IMR-90 (cell line): Measurements from ENCODE around the gene KRT36. TPM values are rescaled to one million over a fixed set of nuclear protein-coding genes. Genes with fewer than 3 reads are reported as not detected.

Source experiments
- ATAC-seq: fragments of 200-7000 bp; cut with Tn5 transposase; 2 replicates; pipeline ENCODE4 v1.9.1; 2020; ENCODE audit warnings: low read depth, mild to moderate bottlenecking, moderate library complexity
- BruUV-seq: library from RNA; stranded (reverse); fragments of 400-500 nt; replicated peaks from 2 replicates; lab custom pipeline; 2021; lab: Mats Ljungman, UMichigan
- CTCF ChIA-PET: fragments of 300-600 bp; formaldehyde crosslinking; extraction: SDS; loops from one replicate; lab custom pipeline; 2021; ENCODE audit warnings: antibody characterized with exemption; lab: Yijun Ruan, JAX
- POLR2A ChIA-PET: fragments of 300-600 bp; sonication (Branson Sonifier 250); formaldehyde crosslinking; loops from one replicate; lab custom pipeline; 2022; ENCODE audit warnings: antibody characterized with exemption; ENCODE audit not compliant: unreplicated experiment; lab: Charles Lee
- DNase-seq: peaks from one replicate; pipeline ENCODE4 v3.0.0; 2013
- H2AFZ ChIP-seq: replicated peaks from 2 replicates; pipeline ENCODE3; 2013; ENCODE audit warnings: low read length, mild to moderate bottlenecking; ENCODE audit not compliant: poor library complexity
- H2AK5ac ChIP-seq: 2 replicates; pipeline ENCODE4 v1.6.1; 2013; ENCODE audit warnings: low read depth, low read length, inconsistent platforms
- H2AK9ac ChIP-seq: replicated peaks from 2 replicates; pipeline ENCODE3; 2013; ENCODE audit warnings: mild to moderate bottlenecking, low read depth, low read length, moderate library complexity; ENCODE audit not compliant: poor library complexity
- H2BK120ac ChIP-seq: 2 replicates; pipeline ENCODE4 v1.6.1; 2013; ENCODE audit warnings: low read depth, low read length, inconsistent platforms
- H2BK15ac ChIP-seq: 3 replicates; pipeline ENCODE4 v1.6.1; 2013; ENCODE audit warnings: low read depth, low read length, inconsistent platforms
- H2BK20ac ChIP-seq: 2 replicates; pipeline ENCODE4 v1.6.1; 2013; ENCODE audit warnings: low read depth, mild to moderate bottlenecking, inconsistent platforms, low read length, moderate library complexity
- H2BK5ac ChIP-seq: 2 replicates; pipeline ENCODE4 v1.6.1; 2013; ENCODE audit warnings: mild to moderate bottlenecking, low read depth, low read length, inconsistent platforms; ENCODE audit not compliant: poor library complexity, severe bottlenecking
- H3K14ac ChIP-seq: replicated peaks from 2 replicates; pipeline ENCODE4 v1.6.1; 2013; ENCODE audit warnings: low read depth, low read length, inconsistent platforms
- H3K18ac ChIP-seq: 2 replicates; pipeline ENCODE4 v1.6.1; 2013; ENCODE audit warnings: low read depth, low read length, control low read depth
- H3K23ac ChIP-seq: 2 replicates; pipeline ENCODE4 v1.6.1; 2013; ENCODE audit warnings: low read depth, low read length, inconsistent platforms
- H3K27ac ChIP-seq: 2 replicates; pipeline ENCODE4 v1.5.1; 2013; ENCODE audit warnings: mild to moderate bottlenecking, control low read depth, low read length; ENCODE audit not compliant: insufficient read depth
- H3K27me3 ChIP-seq: 2 replicates; pipeline ENCODE4 v1.6.1; 2013; ENCODE audit warnings: low read length; ENCODE audit not compliant: control insufficient read depth, insufficient read depth
- H3K36me3 ChIP-seq: 2 replicates; pipeline ENCODE4 v1.6.1; 2013; ENCODE audit warnings: low read length, mixed read lengths; ENCODE audit not compliant: control insufficient read depth, insufficient read depth
- H3K4ac ChIP-seq: 2 replicates; pipeline ENCODE4 v1.6.1; 2013; ENCODE audit warnings: low read depth, low read length, inconsistent platforms
- H3K4me1 ChIP-seq: 2 replicates; pipeline ENCODE4 v1.6.1; 2013; ENCODE audit warnings: low read length, mixed read lengths; ENCODE audit not compliant: control insufficient read depth, insufficient read depth
- H3K4me2 ChIP-seq: 2 replicates; pipeline ENCODE4 v1.6.1; 2013; ENCODE audit warnings: low read depth, mild to moderate bottlenecking, control low read depth, low read length, moderate library complexity
- H3K4me3 ChIP-seq: 2 replicates; pipeline ENCODE4 v1.5.1; 2013; ENCODE audit warnings: low read depth, mild to moderate bottlenecking, control low read depth, low read length, moderate library complexity; ENCODE audit not compliant: insufficient read depth
- H3K56ac ChIP-seq: 2 replicates; pipeline ENCODE4 v1.6.1; 2013; ENCODE audit warnings: low read length, inconsistent platforms; ENCODE audit not compliant: insufficient read depth; ENCODE audit errors: extremely low read depth
- H3K79me1 ChIP-seq, 2 experiments: 2 replicates each; pipeline ENCODE4 v1.6.1; 2013; ENCODE audit warnings: low read length in 2 of 2, inconsistent platforms in 1 of 2, low read depth in 1 of 2
- H3K9ac ChIP-seq: 2 replicates; pipeline ENCODE4 v1.6.1; 2013; ENCODE audit warnings: low read depth, low read length, control low read depth
- H3K9me1 ChIP-seq: 2 replicates; pipeline ENCODE4 v1.6.1; 2013; ENCODE audit warnings: low read length, inconsistent platforms; ENCODE audit not compliant: insufficient read depth
- H3K9me3 ChIP-seq: 2 replicates; pipeline ENCODE4 v1.6.1; 2013; ENCODE audit warnings: low read length; ENCODE audit not compliant: control insufficient read depth, insufficient read depth
- H4K20me1 ChIP-seq: 2 replicates; pipeline ENCODE4 v1.6.1; 2013; ENCODE audit warnings: low read length, inconsistent platforms; ENCODE audit not compliant: insufficient read depth
- H4K5ac ChIP-seq: 2 replicates; pipeline ENCODE4 v1.6.1; 2013; ENCODE audit warnings: mild to moderate bottlenecking, low read depth, low read length, control low read depth
- H4K8ac ChIP-seq, 2 experiments: 2 replicates each; pipeline ENCODE4 v1.6.1; 2013; ENCODE audit warnings: low read depth in 2 of 2, low read length in 2 of 2, control low read depth in 1 of 2, inconsistent platforms in 1 of 2
- H4K91ac ChIP-seq: 2 replicates; pipeline ENCODE4 v1.6.1; 2013; ENCODE audit warnings: low read depth, low read length, inconsistent platforms; ENCODE audit not compliant: insufficient read depth
- BHLHE40 ChIP-seq: fragments of 150-350 bp; IDR thresholded peaks from 2 replicates; pipeline ENCODE4 v1.6.1; 2016; ENCODE audit warnings: mild to moderate bottlenecking, low read depth, low read length
- CEBPB ChIP-seq: IDR thresholded peaks from 2 replicates; pipeline ENCODE4 v1.6.1; 2012; ENCODE audit warnings: low read depth, low read length, improper control_type of control experiment
- CHD1 ChIP-seq: IDR thresholded peaks from 2 replicates; pipeline ENCODE4 v1.6.1; 2012; ENCODE audit warnings: low read depth, low read length, improper control_type of control experiment
- FOS ChIP-seq: fragments of 150-350 bp; IDR thresholded peaks from 2 replicates; pipeline ENCODE4 v1.6.1; 2016; ENCODE audit warnings: low read depth, low read length
- MAFK ChIP-seq: IDR thresholded peaks from 2 replicates; pipeline ENCODE4 v1.6.1; 2012; ENCODE audit warnings: low read depth, low read length, improper control_type of control experiment
- MAZ ChIP-seq: IDR thresholded peaks from 2 replicates; pipeline ENCODE4 v1.6.1; 2012; ENCODE audit warnings: low read depth, mild to moderate bottlenecking, low read length, improper control_type of control experiment, moderate library complexity, borderline replicate concordance
- MXI1 ChIP-seq: IDR thresholded peaks from 2 replicates; pipeline ENCODE4 v1.6.1; 2012; ENCODE audit warnings: low read depth, mild to moderate bottlenecking, low read length, moderate library complexity, borderline replicate concordance
- NFE2L2 ChIP-seq: fragments of 150-350 bp; IDR thresholded peaks from 2 replicates; pipeline ENCODE4 v1.6.1; 2016; ENCODE audit warnings: low read depth, mild to moderate bottlenecking, low read length
- POLR2A ChIP-seq: IDR thresholded peaks from 2 replicates; pipeline ENCODE4 v1.6.1; 2012; ENCODE audit warnings: mild to moderate bottlenecking, low read depth, low read length
- RAD21 ChIP-seq: IDR thresholded peaks from 2 replicates; pipeline ENCODE4 v1.6.1; 2012; ENCODE audit warnings: low read length, improper control_type of control experiment
- RCOR1 ChIP-seq: IDR thresholded peaks from 2 replicates; pipeline ENCODE4 v1.6.1; 2012; ENCODE audit warnings: mild to moderate bottlenecking, low read length, improper control_type of control experiment; ENCODE audit not compliant: insufficient replicate concordance
- RFX5 ChIP-seq: IDR thresholded peaks from 2 replicates; pipeline ENCODE4 v1.8.0; 2012; ENCODE audit warnings: low read depth, mild to moderate bottlenecking, low read length, moderate library complexity
- SMC3 ChIP-seq: fragments of 150-350 bp; IDR thresholded peaks from 2 replicates; pipeline ENCODE4 v1.6.1; 2016; ENCODE audit warnings: low read depth, mild to moderate bottlenecking, antibody characterized with exemption, low read length, moderate library complexity
- WGBS, 2 experiments: methylation state at CpG; one replicate each; pipeline versions ENCODE4 v1.1.5 to v1.1.7; 2013; ENCODE audit warnings: missing lambda C conversion rate in 2 of 2; ENCODE audit not compliant: insufficient read length in 1 of 2; ENCODE audit errors: extremely low coverage in 2 of 2; 5-methylcytosine and 5-hydroxymethylcytosine counted together
- dilution Hi-C: fragments of 300-500 bp; cut with HindIII; formaldehyde crosslinking; loops from one replicate; pipeline ENCODE4 v1.14.3; 2018; ENCODE audit warnings: low sequenced_read_pairs; ENCODE audit not compliant: unreplicated experiment
- in situ Hi-C: fragments of 300-500 bp; cut with MboI; formaldehyde crosslinking; loops from 3 replicates; pipeline ENCODE4 v1.14.3; 2019; ENCODE audit warnings: low sequenced_read_pairs, inconsistent platforms, mixed read lengths
- intact Hi-C: fragments of 100-400 bp; cut with micrococcal nuclease; formaldehyde crosslinking; loops from 2 replicates; pipeline ENCODE4 v1.10.0; 2022
- polyA plus RNA-seq, 3 experiments: library from polyadenylated mRNA; depleted of rRNA; stranded (reverse); fragments of >200 nt; gene quantifications; 2 replicates each; pipeline ENCODE4 v1.2.3, GENCODE V29; 2012; ENCODE audit warnings: low replicate concordance in 1 of 3
- total RNA-seq: library from RNA; depleted of rRNA; stranded (reverse); fragments of >200 nt; gene quantifications from 2 replicates; pipeline ENCODE4 v1.2.3, GENCODE V29; 2012
- TF ChIP-seq, protein P1 (sequence below): fragments of 150-350 bp; IDR thresholded peaks from 2 replicates; pipeline ENCODE4 v1.6.1; 2017; ENCODE audit warnings: mild to moderate bottlenecking, antibody characterized with exemption, low read length, low read depth
- TF ChIP-seq, protein P2 (sequence below): conservative IDR thresholded peaks from 2 replicates; pipeline ENCODE4 v1.5.1; 2012; ENCODE audit warnings: mild to moderate bottlenecking, low read depth, low read length, improper control_type of control experiment
- TF ChIP-seq, protein P3 (sequence below): fragments of 150-350 bp; IDR thresholded peaks from 2 replicates; pipeline ENCODE4 v1.6.1; 2016; ENCODE audit warnings: low read depth, mild to moderate bottlenecking, low read length, moderate library complexity, borderline replicate concordance

KRT36 gene
- total and polyA plus RNA-seq, 2 of the 4 experiments (the other 2 are of a cell fraction), result not detected

DNA sequence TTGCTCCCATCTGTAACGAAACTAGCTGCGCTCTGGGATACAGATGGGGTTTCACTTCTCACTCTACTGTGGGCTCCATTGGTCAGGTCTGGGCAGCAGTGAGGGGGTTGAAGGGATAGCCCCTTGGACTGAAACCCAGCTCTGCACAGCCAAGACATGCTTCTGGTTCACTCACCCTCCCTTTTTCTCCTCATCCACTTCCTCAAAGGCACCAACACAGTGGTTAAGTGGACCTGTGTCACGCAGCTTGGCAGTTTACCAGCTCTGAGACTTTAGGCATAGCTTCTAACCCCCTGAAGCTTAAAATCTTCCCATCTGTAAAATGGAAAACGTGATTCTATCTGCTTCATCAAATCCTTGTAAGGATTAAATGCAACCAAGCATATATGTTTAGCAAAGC, 37.4 kb downstream of the KRT36 start:
- POLR2A ChIA-PET, result no interaction called here

More for the DNA sequence above, 37.4 kb downstream of the KRT36 start:
- Histone ChIP-seq H3K14ac (no peak overlapping the region), H4K91ac (no peak overlapping the region), H2AK9ac (no peak overlapping the region), H2BK120ac (no peak overlapping the region), H3K27ac (no peak overlapping the region), H2AK5ac (no peak overlapping the region), H3K56ac (no peak overlapping the region), H3K23ac (no peak overlapping the region), H4K20me1 (no peaks in the 10 kb centered on the region), H3K9ac (no peak overlapping the region), H3K4ac (no peak overlapping the region), H3K9me3 (peaks cover 14% of the 10 kb centered on the region), H3K4me3 (no peak overlapping the region), H2AFZ (no peak overlapping the region), H2BK5ac (no peak overlapping the region), H4K8ac (no peak overlapping the region), H3K18ac (no peak overlapping the region), H3K4me1 (peaks cover 6% of the 10 kb centered on the region), H3K79me1 (no peaks in the 10 kb centered on the region), H2BK15ac (no peak overlapping the region), H3K9me1 (peaks cover 5% of the 10 kb centered on the region), H2BK20ac (0 out of 2 replicates have a peak overlapping the region, but pooled peaks have one; percentile 3), H3K27me3 (peaks cover 5% of the 10 kb centered on the region), H4K5ac (no peak overlapping the region), H3K36me3 (no peaks in the 10 kb centered on the region), H3K4me2 (no peak overlapping the region)
- in situ Hi-C loops (no loop called here), intact Hi-C loops (no loop called here), dilution Hi-C loops (no loop called here)
- WGBS, 2 experiments, result no CpG with 5 or more reads among the region's 4 CpGs
- no TSS peak for BruUV-seq
- CTCF ChIA-PET, result no interaction called here
- no peak for DNase-seq
- TF ChIP-seq, protein P1, sequence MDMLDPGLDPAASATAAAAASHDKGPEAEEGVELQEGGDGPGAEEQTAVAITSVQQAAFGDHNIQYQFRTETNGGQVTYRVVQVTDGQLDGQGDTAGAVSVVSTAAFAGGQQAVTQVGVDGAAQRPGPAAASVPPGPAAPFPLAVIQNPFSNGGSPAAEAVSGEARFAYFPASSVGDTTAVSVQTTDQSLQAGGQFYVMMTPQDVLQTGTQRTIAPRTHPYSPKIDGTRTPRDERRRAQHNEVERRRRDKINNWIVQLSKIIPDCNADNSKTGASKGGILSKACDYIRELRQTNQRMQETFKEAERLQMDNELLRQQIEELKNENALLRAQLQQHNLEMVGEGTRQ, result no peak
- TF ChIP-seq, protein P2, sequence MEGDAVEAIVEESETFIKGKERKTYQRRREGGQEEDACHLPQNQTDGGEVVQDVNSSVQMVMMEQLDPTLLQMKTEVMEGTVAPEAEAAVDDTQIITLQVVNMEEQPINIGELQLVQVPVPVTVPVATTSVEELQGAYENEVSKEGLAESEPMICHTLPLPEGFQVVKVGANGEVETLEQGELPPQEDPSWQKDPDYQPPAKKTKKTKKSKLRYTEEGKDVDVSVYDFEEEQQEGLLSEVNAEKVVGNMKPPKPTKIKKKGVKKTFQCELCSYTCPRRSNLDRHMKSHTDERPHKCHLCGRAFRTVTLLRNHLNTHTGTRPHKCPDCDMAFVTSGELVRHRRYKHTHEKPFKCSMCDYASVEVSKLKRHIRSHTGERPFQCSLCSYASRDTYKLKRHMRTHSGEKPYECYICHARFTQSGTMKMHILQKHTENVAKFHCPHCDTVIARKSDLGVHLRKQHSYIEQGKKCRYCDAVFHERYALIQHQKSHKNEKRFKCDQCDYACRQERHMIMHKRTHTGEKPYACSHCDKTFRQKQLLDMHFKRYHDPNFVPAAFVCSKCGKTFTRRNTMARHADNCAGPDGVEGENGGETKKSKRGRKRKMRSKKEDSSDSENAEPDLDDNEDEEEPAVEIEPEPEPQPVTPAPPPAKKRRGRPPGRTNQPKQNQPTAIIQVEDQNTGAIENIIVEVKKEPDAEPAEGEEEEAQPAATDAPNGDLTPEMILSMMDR, result no peak
- no peak for TF ChIP-seq RAD21
- no peak for TF ChIP-seq SMC3
- no peak for TF ChIP-seq CEBPB
- TF ChIP-seq MXI1, result no peak
- no peak for TF ChIP-seq MAFK
- no peak for TF ChIP-seq RFX5
- no peak for TF ChIP-seq CHD1
- no peak for TF ChIP-seq FOS
- TF ChIP-seq NFE2L2, result no peak
- TF ChIP-seq RCOR1, result no peak
- TF ChIP-seq, protein P3, sequence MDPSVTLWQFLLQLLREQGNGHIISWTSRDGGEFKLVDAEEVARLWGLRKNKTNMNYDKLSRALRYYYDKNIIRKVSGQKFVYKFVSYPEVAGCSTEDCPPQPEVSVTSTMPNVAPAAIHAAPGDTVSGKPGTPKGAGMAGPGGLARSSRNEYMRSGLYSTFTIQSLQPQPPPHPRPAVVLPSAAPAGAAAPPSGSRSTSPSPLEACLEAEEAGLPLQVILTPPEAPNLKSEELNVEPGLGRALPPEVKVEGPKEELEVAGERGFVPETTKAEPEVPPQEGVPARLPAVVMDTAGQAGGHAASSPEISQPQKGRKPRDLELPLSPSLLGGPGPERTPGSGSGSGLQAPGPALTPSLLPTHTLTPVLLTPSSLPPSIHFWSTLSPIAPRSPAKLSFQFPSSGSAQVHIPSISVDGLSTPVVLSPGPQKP, result no peak
- no peak for TF ChIP-seq MAZ
- TF ChIP-seq BHLHE40, result no peak
- TF ChIP-seq POLR2A, result no peak
- ATAC-seq, result no peak
